NCI-H524 (cell line): ENCODE measurements around the gene C19orf73.

Experiments used
- DNase-seq, 2 experiments: peaks; one replicate each; lab custom pipeline; 2025; lab: John Stamatoyannopoulos, UW

Gene C19orf73

DNA sequence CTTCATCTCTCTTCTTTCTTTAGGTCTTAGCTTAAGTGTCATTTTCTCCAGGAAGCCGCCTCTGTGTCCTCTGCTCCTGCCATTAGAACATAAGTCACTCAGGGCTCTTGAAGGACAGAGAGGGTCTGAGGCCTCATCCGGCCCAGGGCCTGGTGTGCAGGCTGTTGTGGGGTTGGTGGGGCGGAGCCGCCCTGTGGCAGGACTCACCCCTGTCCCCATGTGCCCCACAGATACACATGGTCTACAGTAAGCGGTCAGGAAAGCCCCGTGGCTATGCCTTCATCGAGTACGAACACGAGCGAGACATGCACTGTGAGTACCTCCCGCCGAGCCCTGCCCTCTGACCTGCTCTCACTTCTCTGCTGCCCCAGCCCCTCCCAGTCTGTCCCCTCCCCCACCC is 17.8 kb downstream of the C19orf73 start:
- DNase-seq, result no peak

DNA sequence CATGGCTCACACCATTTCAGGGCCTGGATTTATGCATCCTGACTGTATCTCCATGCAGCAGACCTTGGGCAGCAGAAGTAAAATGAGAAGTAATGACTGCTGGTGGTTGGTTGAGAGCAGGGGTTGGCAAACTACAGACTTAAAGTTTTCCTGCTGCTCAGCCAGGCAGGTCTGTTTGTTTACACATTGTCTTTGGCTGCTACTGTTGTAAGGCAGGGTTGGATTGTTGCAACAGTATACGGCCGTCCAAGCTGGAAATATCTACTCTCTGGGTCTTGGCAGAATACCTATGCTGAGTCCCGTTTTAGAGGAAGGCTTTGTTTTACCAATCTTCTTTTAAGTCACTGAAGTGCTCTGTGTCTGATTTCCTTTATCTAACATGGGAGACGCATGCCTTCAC is 20.1 kb downstream of the C19orf73 start:
- no peak for DNase-seq

DNA sequence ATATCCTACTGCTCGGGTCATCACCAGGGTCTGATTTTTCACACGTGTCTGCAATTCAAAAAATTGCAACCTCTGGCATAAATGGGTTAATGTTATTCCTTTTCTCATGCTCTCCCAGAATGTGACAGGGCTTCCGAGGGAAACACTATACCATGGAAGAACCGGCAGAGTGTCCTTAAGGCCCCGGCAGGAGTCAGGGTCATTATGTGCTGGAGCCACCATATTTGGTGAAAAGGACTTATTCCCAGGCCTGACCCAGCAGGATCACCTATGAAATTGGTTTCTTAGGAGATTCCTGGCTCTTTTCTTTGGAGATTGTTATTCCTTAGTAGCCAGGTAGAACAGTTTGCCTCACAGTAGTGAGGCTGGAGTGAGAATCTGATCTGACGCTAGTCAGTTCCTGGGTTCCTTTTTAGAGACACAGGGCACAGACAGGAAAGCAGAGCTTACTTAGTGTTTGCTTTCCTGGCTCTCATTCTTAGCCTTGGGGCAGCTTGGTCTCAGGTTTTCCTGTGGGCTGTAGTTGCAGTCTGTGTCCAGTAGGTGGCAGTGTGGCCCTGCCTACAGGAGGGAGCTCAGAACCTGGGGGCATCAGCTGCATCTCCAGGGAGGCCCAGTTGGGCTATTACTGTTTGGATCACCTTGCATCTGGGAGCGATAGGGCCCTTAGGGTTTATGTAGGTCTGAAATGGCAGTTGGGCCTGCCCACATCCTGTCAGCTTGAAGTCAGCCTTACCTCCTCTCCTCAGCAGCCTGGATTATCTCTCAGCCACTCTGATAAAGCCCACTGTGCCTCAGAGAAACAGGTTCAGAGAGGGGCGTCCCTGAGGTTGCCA is 21.3 kb downstream of the C19orf73 start:
- DNase-seq, result peak; percentile 46 to 83

DNA sequence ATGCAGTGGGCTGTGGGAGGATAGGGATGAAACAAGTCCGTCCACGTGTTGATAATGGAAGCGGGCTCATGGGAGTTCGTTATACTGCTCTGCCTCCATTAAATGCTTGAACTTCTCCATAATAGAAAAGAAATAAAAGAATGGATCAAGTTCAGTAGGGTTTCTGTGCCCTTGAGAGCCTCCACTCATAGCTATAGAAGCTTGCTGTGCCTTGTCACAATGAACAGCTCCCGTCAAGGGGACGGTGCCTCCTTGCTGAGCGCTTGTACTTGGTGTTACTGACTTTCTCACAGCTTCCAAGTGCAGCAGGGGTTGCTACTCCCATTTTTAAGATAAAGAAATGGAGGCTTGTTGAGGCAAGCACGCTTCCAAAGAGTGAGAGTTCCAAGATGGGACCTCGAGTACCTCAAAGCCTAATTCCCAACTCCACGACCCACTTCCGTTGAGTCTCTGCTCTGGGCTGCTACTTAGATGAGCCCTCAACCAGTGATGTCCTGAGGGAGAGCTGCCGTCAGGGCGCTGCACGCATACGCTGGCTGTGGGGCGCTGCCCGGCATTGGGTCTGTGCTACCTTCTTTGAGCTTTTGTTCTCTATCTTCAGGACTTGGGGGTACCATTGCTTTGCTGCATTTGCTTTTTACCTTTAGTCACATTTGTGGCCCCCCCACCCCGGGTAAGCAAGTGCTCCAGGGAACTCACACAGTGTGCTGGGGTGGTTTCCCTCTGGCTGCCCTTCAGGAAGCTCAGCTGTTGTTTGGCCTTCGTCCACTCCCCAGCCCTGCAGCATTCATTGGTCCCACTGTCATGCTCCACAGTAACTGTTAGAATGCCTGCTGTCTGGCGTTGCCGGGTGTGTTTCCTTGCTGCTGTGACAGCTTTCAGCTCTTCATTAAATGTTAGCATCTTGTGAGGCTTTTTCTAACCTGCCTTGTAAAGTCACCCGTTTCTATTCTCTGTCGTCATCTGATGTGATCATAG is 24.1 kb downstream of the C19orf73 start:
- no peak for DNase-seq

DNA sequence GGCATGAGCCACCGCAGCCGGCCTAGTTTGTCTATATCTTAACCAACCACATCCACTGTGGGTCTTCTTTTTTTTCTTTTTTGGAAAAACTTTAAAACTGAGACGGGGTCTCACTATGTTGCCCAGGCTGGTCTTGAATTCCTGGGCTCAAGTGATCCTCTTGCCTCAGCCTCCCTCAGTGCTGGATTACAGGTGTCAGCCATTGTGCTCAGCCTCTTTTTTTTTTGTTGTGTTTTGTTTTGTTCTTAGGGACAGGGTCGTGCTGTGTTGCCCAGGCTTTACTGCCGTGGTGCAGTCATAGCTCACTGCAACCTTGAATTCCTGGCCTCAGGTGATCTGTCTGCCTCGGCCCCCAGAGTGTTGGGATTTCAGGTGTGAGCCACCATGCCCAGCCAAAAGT is 26.3 kb downstream of the C19orf73 start:
- DNase-seq, result no peak

DNA sequence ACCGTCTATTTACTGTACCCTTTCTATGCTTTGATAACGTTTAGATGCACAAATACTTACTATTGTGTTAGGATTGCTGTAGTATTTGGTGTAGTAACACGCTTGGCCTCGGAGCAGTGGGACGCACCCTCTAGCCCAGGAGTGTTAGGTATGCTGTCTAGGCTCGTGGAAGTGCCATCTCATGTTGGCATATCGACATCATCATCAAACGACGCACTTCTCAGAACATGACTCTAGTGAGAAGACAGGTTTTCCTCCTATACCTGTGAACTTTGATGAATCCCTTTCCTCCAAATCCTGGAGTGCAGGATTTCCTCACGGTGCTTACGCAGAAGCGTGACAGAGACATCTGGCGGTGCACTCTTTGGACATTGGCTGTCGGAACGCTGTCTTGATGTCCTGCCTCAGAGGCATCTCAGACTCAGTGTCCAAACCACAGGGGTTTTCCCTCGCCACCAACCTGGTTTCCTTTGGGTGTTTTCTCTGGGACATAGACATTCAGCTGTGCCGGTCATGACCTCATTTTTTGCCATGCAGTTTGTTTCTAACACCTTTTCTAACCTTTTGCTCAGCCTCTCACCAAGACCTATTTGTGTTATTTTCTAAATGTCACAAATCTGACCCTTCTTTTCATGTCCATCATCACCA is 27.4 kb downstream of the C19orf73 start:
- DNase-seq, result no peak

DNA sequence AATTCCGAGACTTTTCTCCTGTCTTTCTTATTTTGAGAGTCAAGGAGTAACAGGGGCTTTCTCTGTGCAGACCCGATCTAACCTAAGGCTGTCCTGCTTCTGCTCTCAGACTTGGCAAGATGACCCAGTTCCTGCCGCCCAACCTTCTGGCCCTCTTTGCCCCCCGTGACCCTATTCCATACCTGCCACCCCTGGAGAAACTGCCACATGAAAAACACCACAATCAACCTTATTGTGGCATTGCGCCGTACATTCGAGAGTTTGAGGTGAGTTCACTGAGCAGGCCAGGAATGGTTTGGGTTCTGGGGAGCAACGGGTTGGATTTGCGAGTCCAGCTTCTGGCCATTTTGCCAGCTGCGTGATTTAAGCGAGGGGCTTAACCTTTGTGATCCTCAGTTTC is 32.6 kb downstream of the C19orf73 start:
- DNase-seq, result no peak

DNA sequence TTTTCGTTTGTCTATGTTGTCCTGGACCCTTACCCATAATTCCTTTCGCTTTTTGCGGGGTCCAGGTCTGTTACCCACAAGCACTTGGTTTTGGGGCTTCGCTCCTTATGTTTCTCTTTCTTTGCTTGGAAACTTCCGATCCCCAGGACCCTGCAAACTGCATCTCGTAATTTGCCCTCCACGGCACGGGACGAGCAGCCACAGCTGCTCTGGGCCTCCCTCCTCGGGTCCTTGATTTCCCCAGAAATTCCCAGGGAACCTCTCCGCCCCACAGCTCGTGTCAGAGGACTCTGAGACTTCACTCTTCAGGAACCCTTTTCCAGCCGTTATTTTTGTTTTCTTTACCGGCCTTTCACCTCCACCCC is 33.1 kb downstream of the C19orf73 start:
- DNase-seq, result no peak

DNA sequence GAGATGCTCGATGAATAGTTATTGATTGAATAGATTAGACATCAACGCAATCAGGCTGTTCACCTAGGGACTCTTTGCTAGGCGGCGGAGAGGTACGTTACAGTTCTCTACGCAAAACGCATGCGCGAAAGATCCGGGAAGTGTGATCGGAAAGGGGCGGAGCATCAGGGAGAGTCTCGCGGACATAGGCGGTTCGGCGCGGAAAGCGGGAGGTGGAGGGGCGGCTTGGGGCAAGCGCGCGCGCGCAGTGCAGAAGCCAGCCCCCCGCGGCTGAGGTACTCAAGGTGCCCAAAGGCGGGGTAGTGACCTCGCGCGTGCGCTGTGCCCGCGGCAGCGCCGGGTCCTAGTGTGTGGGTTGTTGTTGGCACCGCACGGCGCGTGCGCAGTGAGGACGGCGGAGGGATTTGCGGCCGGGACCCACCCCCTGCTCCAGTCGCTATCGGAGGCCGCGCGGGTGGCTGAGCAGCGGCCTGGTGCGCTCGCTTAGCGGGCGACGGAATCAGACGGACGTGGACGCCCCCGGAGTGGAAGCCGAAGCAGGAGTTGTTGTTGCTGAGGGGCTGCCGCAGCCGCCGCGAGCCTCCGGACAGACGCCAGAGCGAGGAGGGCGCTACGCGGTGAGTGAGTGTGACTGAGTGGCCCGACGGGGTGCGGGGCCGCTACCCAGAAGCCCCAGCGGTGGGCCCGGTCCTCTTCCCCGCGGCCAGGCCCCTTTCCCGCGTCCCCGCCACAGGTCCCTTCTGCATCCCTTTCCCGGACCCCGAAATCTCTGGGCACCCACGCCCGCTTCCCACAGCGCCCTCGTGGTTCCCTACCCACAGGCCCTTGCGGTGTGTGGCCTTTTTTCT is 33.7 kb downstream of the C19orf73 start, which contains the start of gene SNRNP70:
Gene SNRNP70 (plus strand): TSS at position 432 of the 848 bp plus-strand sequence. CDS start 964 bp downstream, outside the sequence.
- DNase-seq, result peak; percentile 100

DNA sequence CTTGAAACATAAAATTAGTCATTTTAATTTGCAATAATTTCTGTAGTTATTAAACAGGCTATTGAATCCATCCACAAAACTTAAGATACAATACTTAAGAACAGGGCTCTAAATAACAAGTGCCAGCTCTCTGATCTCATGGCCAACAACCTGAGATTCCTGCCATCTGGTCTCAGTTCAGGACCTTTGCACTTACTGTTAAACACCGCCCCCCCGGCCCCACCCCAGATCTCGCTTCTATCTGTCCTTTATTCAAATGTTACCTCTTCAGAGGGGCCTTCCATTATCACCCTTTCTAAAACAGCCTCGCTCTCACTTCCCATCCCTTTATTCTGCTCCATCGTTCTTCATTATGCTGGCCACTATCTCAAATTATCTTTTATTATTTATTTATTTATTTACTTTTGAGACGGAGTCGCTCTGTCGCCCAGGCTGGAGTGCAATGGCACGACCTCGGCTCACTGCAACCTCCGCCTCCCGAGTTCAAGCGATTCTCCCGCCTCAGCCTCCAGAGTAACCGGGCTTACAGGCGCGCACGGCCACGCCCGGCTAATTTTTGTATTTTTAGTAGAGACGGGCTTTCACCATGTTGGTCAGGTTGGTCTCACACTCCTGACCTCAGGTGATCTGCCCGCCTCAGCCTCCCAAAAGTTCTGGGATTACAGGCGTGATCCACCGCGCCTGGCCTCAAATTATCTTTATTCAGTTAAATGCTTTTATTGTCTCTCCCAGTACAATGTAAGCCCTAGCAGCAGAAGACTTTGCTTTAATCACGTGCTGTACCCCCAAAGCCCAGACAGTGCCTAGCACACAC is 34.5 kb downstream of the C19orf73 start:
- peak in 1 of 2 experiments; percentile 26 for DNase-seq

DNA sequence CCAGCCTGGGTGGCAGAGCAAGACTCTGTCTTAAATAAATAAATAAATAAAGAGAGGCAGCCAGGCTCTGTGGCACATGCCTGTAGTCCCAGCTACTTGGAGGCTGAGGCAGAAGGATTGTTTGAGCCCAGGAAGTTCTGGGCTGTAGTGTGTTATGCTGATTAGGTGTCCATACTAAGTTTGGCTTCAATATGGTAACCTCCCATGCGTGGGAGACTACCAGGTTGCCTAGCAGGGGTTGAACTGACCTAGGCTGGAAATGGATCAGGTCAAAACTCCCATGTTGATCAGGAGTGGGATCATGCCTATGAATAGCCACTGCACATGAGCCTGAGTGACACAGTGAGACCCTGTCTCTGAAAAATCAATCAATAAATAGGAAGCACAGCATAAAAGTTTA is 37.7 kb downstream of the C19orf73 start:
- no peak for DNase-seq

DNA sequence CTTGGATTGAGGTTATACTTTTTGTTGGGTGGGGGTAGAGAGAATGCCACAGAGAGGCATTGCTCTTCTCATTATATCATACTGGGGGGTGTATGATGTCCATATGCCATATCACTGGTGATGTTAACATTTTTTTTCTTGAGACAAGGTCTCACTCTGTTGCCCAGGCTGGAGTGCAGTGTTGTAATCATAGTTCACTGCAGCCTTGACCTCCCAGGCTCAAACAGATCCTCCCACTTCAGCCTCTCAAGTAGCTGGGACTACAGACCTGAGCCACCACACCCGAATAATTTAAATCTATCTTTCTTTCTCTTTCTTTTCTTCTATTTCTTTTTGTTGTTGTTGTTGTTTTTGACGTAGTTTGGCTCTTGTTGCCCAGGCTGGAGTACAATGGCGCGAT is 38.6 kb downstream of the C19orf73 start:
- no peak for DNase-seq

DNA sequence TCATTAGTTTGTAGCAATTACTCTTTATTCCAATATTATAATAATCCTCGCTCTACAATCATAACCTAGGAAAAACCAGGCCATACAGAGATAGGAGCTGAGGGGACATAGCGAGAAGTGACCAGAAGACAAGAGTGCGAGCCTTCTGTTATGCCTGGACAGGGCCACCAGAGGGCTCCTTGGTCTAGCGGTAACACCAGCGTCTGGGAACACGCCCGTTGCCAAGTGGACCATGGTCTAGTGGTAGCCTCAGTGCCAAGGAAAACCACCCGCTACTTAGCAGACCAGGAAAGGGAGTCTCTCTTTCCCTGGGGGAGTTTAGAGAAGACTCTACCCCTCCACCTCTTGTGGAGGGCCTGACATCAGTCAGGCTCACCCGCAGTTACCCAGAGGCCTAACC is 44.1 kb downstream of the C19orf73 start:
- DNase-seq, result peak; percentile 30 to 67

DNA sequence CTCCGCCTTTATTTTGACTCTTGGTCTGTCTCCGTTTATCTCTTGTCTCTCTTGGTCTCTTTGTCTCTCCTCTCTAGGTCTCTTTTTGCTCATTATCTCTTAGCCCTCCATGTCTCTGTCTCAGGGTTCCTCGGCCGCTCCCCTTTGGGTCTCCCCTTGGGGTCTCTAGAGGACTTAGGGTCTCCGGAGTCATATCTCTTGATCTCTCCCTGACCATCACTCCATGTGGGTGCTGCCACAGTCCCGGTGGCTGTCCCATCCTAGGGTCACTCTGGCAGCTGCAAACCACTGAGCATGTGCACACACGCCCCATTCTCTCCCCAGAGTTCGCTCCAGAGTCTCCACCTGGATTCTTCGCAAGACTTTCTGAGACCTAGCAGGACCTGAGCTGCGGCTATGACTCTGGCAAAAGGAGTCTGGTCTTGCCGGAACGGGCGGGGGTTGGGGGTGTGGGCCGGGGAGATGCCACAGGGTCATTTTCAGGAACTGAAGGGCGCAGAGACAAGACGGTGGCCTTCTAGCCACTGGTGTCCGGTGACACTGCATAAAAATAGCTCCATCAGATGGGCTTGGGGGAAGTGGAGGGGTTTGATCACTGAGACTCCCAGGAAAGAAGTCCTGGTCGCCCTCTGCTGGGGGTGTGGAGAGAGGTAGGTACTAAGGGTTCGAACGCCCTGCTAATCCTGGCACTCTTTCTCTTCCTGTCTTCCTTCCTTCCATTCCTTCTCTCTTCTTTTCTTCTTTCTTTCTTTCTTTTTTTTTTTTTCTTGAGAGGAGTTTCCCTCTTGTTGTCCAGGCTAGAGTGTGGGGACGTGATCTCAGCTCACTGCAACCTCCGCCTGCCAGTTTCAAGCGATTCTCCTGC is 45.2 kb downstream of the C19orf73 start:
- peak; percentile 61 to 74 for DNase-seq

DNA sequence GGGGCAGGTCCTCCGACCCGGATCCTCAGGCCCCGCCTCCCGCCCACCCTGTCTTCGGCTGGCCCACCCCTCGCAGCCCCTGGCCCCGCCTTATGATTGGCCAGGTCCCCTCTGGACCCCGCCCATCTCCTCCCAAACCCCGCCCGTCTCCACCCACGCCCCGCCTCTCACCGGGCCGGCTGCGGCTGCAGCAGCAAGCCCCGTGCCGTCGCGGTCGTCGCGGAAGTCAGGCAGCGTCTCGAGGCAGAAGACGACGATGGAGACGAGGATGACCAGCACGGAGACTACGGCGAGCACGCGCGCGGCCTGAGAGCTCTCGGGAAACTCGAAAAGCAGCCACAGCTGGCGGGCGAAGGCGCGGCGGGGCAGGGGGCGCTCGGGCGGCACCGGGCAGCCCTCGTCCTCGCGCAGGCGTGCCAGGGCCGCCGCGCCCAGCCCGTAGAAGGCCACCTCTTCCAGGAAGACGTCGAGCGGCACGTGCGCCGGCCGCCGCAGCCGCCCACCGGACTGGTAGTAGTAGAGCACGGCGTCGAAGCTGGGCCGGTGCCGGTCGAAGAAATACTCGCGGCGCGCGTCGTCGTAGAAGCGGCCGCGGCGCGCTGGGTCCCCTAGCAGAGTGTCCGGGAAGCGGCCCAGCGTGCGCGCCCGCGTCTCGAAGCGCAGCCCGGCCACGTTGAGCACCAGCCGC is 46.9 kb downstream of the C19orf73 start:
- DNase-seq, result peak in 1 of 2 experiments; percentile 40

DNA sequence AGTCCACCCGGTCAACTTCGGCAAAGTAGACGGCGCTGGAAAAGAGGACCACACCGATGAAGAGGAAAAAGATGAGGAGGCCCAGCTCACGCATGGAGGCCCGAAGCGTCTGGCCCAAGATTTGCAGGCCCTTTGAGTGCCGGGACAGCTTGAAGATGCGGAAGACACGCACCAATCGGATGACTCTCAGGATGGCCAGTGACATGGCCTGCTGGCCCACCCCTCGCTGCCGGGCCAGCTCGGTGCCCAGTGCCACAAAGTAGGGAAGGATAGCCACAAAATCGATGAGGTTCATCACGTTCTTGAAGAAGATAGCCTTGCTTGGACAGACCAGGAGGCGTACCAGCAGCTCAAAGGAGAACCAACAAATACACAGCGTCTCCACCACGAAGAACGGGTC is 48.5 kb downstream of the C19orf73 start:
- DNase-seq, result no peak

DNA sequence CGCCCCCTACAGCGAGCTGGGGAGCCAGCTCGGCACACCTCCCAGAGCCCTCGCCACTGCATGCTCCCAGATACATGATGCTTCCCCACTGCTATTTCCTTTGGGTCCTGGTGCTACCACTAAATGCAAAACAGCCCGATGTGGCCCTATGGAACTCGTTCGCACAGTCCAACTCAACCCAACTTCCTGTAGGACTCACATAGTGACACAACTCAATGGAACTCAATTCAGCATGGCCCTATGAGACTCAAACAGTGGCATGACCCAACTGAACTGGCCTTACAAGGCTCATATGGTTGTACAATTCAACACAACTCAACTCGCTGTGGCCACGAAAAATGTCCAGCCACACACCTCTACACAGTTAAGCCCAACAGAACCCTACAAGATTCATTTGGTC is 49.9 kb downstream of the C19orf73 start:
- DNase-seq, result no peak
